ENCODE measurements around the gene CDK15. TPM values are rescaled to one million over a fixed set of nuclear protein-coding genes. Genes with fewer than 3 reads are reported as not detected.

CDK15 gene
- total RNA-seq, 3 donors from 2014 or later (not counting 1 experiment from before 2014, with no cell fraction given) = 0.72 to 2.5 TPM; not detected in 1

- no peak for DNase-seq
- Mint-ChIP-seq H3K27me3 (ENCODE audit: low read depth in 2 of 2) (peaks cover under 1 to 15% of the 10 kb centered on the region in 2 donors), H3K9me3 (no peaks in the 10 kb centered on the region), H3K27ac (no peak overlapping the region), H3K36me3 (no peaks in the 10 kb centered on the region), H3K4me1 (no peaks in the 10 kb centered on the region), H3K4me3 (no peak overlapping the region)
- no peak overlapping the region for H3K27ac ChIP-seq (ENCODE audit: low read length)
- 90% methylated on average over 3 of the region's 3 CpGs for WGBS (ENCODE audit: insufficient coverage)
- TF ChIP-seq, protein P1, sequence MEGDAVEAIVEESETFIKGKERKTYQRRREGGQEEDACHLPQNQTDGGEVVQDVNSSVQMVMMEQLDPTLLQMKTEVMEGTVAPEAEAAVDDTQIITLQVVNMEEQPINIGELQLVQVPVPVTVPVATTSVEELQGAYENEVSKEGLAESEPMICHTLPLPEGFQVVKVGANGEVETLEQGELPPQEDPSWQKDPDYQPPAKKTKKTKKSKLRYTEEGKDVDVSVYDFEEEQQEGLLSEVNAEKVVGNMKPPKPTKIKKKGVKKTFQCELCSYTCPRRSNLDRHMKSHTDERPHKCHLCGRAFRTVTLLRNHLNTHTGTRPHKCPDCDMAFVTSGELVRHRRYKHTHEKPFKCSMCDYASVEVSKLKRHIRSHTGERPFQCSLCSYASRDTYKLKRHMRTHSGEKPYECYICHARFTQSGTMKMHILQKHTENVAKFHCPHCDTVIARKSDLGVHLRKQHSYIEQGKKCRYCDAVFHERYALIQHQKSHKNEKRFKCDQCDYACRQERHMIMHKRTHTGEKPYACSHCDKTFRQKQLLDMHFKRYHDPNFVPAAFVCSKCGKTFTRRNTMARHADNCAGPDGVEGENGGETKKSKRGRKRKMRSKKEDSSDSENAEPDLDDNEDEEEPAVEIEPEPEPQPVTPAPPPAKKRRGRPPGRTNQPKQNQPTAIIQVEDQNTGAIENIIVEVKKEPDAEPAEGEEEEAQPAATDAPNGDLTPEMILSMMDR (IDR thresholded peaks at IDR 0.05) = no peak
- ATAC-seq = no peak
- intact Hi-C loops (cut with micrococcal nuclease) = no loop called here
- no peaks in the 10 kb centered on the region for H3K36me3 ChIP-seq (ENCODE audit: control insufficient read depth, insufficient read depth, low read length)
- H3K4me3 ChIP-seq (ENCODE audit: low read length) = no peak overlapping the region
- no peaks in the 10 kb centered on the region for H3K9me3 ChIP-seq (ENCODE audit: control insufficient read depth, insufficient read depth, low read length)
- no peaks in the 10 kb centered on the region for H3K4me1 ChIP-seq (ENCODE audit: control insufficient read depth, insufficient read depth, low read length)
- H3K27me3 ChIP-seq (ENCODE audit: control insufficient read depth, insufficient read depth, low read length) = peaks cover 4% of the 10 kb centered on the region
Observed at GRCh38 chr2:201790291-201790690, 16.0 kb upstream of the CDK15 start.

- H3K4me3 Mint-ChIP-seq = no peak overlapping the region
- TF ChIP-seq, protein P1 (IDR thresholded peaks at IDR 0.05) = no peak
- ATAC-seq (no peak), DNase-seq (no peak)
- Histone ChIP-seq H3K27ac (ENCODE audit: low read length) (no peak overlapping the region), H3K4me1 (ENCODE audit: control insufficient read depth, insufficient read depth, low read length) (no peaks in the 10 kb centered on the region), H3K36me3 (ENCODE audit: control insufficient read depth, insufficient read depth, low read length) (no peaks in the 10 kb centered on the region), H3K27me3 (ENCODE audit: control insufficient read depth, insufficient read depth, low read length) (peaks cover 4% of the 10 kb centered on the region), H3K9me3 (ENCODE audit: control insufficient read depth, insufficient read depth, low read length) (no peaks in the 10 kb centered on the region), H3K4me3 (ENCODE audit: low read length) (no peak overlapping the region)
- H3K4me1 Mint-ChIP-seq = no peaks in the 10 kb centered on the region
- intact Hi-C loops (cut with micrococcal nuclease) = no loop called here
- H3K27ac Mint-ChIP-seq = no peak overlapping the region
- 70% methylated on average over 2 of the region's 2 CpGs for WGBS (ENCODE audit: insufficient coverage)
- H3K9me3 Mint-ChIP-seq = no peaks in the 10 kb centered on the region
- H3K36me3 Mint-ChIP-seq = no peaks in the 10 kb centered on the region
- peaks cover 7 to 19% of the 10 kb centered on the region in 2 donors for H3K27me3 Mint-ChIP-seq (ENCODE audit: low read depth in 2 of 2)
Observed at GRCh38 chr2:201790989-201791388, 15.3 kb upstream of the CDK15 start.

- TF ChIP-seq, protein P1 (IDR thresholded peaks at IDR 0.05) = no peak
- H3K27ac Mint-ChIP-seq = no peak overlapping the region
- H3K36me3 Mint-ChIP-seq = no peaks in the 10 kb centered on the region
- Histone ChIP-seq H3K9me3 (ENCODE audit: control insufficient read depth, insufficient read depth, low read length) (no peaks in the 10 kb centered on the region), H3K4me3 (ENCODE audit: low read length) (no peak overlapping the region), H3K36me3 (ENCODE audit: control insufficient read depth, insufficient read depth, low read length) (no peaks in the 10 kb centered on the region), H3K27ac (ENCODE audit: low read length) (no peak overlapping the region), H3K4me1 (ENCODE audit: control insufficient read depth, insufficient read depth, low read length) (no peaks in the 10 kb centered on the region), H3K27me3 (ENCODE audit: control insufficient read depth, insufficient read depth, low read length) (peaks cover 4% of the 10 kb centered on the region)
- no CpG with 5 or more reads among the region's 1 CpG for WGBS (ENCODE audit: insufficient coverage)
- intact Hi-C loops (cut with micrococcal nuclease) = no loop called here
- DNase-seq (no peak), ATAC-seq (no peak)
- H3K4me1 Mint-ChIP-seq = no peaks in the 10 kb centered on the region
- H3K4me3 Mint-ChIP-seq = no peak overlapping the region
- no peaks in the 10 kb centered on the region for H3K9me3 Mint-ChIP-seq
- H3K27me3 Mint-ChIP-seq (ENCODE audit: low read depth in 2 of 2) = peaks cover 10 to 14% of the 10 kb centered on the region in 2 donors
Observed at GRCh38 chr2:201793631-201794030, 12.7 kb upstream of the CDK15 start.

DNA sequence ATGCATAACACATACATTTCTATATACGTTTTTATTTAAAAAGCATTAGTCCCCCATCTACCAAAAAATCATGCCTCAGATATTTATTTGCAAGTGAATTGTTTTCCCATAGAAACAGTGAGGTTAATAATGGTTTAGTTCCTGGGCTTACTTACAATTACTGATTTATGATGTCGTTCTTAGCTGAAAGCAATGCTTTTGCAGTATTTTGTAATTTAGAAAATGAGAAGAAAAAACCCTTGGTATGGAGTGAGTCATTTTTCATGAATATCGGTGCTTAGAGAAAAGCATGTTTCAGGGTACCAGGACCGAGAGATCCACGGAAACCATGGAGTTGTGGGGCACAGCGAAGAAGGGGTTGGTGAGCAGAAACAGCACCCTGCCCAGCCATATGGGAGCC, 12.0 kb upstream of the CDK15 start:
- DNase-seq = no peak
- no peaks in the 10 kb centered on the region for H3K4me1 Mint-ChIP-seq
- no peak overlapping the region for H3K27ac Mint-ChIP-seq
- 97% methylated on average over 5 of the region's 6 CpGs for WGBS (ENCODE audit: insufficient coverage)
- intact Hi-C loops (cut with micrococcal nuclease) = no loop called here
- H3K27me3 Mint-ChIP-seq (ENCODE audit: low read depth in 2 of 2) = peaks cover 13 to 14% of the 10 kb centered on the region in 2 donors
- TF ChIP-seq, protein P1 (IDR thresholded peaks at IDR 0.05) = no peak
- no peak overlapping the region for H3K4me3 Mint-ChIP-seq
- H3K4me3 ChIP-seq (ENCODE audit: low read length) = no peak overlapping the region
- H3K27me3 ChIP-seq (ENCODE audit: control insufficient read depth, insufficient read depth, low read length) = peaks cover 4% of the 10 kb centered on the region
- H3K36me3 Mint-ChIP-seq = no peaks in the 10 kb centered on the region
- no peak overlapping the region for H3K27ac ChIP-seq (ENCODE audit: low read length)
- no peaks in the 10 kb centered on the region for H3K4me1 ChIP-seq (ENCODE audit: control insufficient read depth, insufficient read depth, low read length)
- no peak for ATAC-seq
- H3K9me3 Mint-ChIP-seq = no peaks in the 10 kb centered on the region
- H3K9me3 ChIP-seq (ENCODE audit: control insufficient read depth, insufficient read depth, low read length) = no peaks in the 10 kb centered on the region
- no peaks in the 10 kb centered on the region for H3K36me3 ChIP-seq (ENCODE audit: control insufficient read depth, insufficient read depth, low read length)

Data from natural killer cell (primary cell).